Right atrium auricular region (tissue), 2 donors: ENCODE results near the gene MTCL3.

Source experiments
- DNase-seq: peaks from one replicate; pipeline ENCODE4 v3.0.0-alpha.2; 2019; ENCODE audit warnings: low spot score
- H3K27ac ChIP-seq, 2 donors: fragments of 200-600 bp; sonication (generic); 1 replicate in 1 of 2; 2 replicates in 1 of 2; pipeline ENCODE4 v1.5.1; 2016 to 2019
- H3K27me3 ChIP-seq, 2 donors: fragments of 200-600 bp; sonication (generic); one replicate each; pipeline versions ENCODE4 v1.5.1 to v1.6.0; 2017 to 2019
- H3K36me3 ChIP-seq: fragments of 200-600 bp; sonication (generic); one replicate; pipeline ENCODE4 v1.5.1; 2016
- H3K4me1 ChIP-seq, 2 donors: fragments of 200-600 bp; sonication (generic); one replicate each; pipeline versions ENCODE4 v1.5.1 to v1.6.0; 2017 to 2019
- H3K4me3 ChIP-seq, 2 donors: fragments of 200-600 bp; sonication (generic); 1 replicate in 1 of 2; 2 replicates in 1 of 2; pipeline ENCODE4 v1.5.1; 2017 to 2019; ENCODE audit warnings: mild to moderate bottlenecking in 1 of 2, moderate library complexity in 1 of 2
- H3K9me3 ChIP-seq, 2 donors: fragments of 200-600 bp; sonication (generic); one replicate each; pipeline ENCODE4 v1.5.1; 2019
- CTCF ChIP-seq, 2 donors: fragments of 200-600 bp; sonication (generic); IDR thresholded peaks; one replicate each; pipeline ENCODE4 v1.5.1; 2019; ENCODE audit warnings: antibody characterized with exemption in 2 of 2

The MTCL3 gene

GRCh38 chr6:127518710-127519468 lies at the start of gene MTCL3:
Gene MTCL3 (minus strand): TSS chr6:127519335.
- H3K27ac ChIP-seq: no peak within 1 kb of the TSS
- DNase-seq: no peak
- no peak for TF ChIP-seq CTCF (IDR thresholded peaks at IDR 0.05)
- H3K4me3 ChIP-seq: no peak within 1 kb of the TSS
- H3K4me1 ChIP-seq: peaks cover 0 to 27% of the 10 kb centered on the region in 2 donors
- H3K27me3 ChIP-seq: peaks cover 8 to 10% of the 10 kb centered on the region in 2 donors
- no peaks in the 10 kb centered on the region for H3K9me3 ChIP-seq
- H3K36me3 ChIP-seq: no peaks in the 10 kb centered on the region

- H3K4me3 ChIP-seq: no peak overlapping the region
- no peak for TF ChIP-seq CTCF (IDR thresholded peaks at IDR 0.05)
- no peak overlapping the region for H3K27ac ChIP-seq
- no peaks in the 10 kb centered on the region for H3K36me3 ChIP-seq
- no peak for DNase-seq
- no peaks in the 10 kb centered on the region for H3K4me1 ChIP-seq
- H3K27me3 ChIP-seq: no peaks in the 10 kb centered on the region
- no peaks in the 10 kb centered on the region for H3K9me3 ChIP-seq
Measured at GRCh38 chr6:127567476-127567875, 48.3 kb upstream of the MTCL3 start.

GRCh38 chr6:127566651-127567050 lies 47.5 kb upstream of the MTCL3 start:
- H3K36me3 ChIP-seq: no peaks in the 10 kb centered on the region
- TF ChIP-seq CTCF (IDR thresholded peaks at IDR 0.05): no peak
- no peaks in the 10 kb centered on the region for H3K9me3 ChIP-seq
- H3K4me1 ChIP-seq: no peaks in the 10 kb centered on the region
- no peaks in the 10 kb centered on the region for H3K27me3 ChIP-seq
- H3K27ac ChIP-seq: no peak overlapping the region
- H3K4me3 ChIP-seq: no peak overlapping the region
- DNase-seq: no peak

- no peak for DNase-seq
- H3K9me3 ChIP-seq: no peaks in the 10 kb centered on the region
Measured at GRCh38 chr6:127566119-127566518, 47.0 kb upstream of the MTCL3 start.

GRCh38 chr6:127564761-127565160 lies 45.6 kb upstream of the MTCL3 start:
- H3K4me1 ChIP-seq: no peaks in the 10 kb centered on the region
- H3K36me3 ChIP-seq: no peaks in the 10 kb centered on the region
- H3K9me3 ChIP-seq: no peaks in the 10 kb centered on the region
- TF ChIP-seq CTCF (IDR thresholded peaks at IDR 0.05): no peak
- no peak overlapping the region for H3K27ac ChIP-seq
- no peak for DNase-seq
- H3K4me3 ChIP-seq: no peak overlapping the region
- H3K27me3 ChIP-seq: no peaks in the 10 kb centered on the region

More at GRCh38 chr6:127566119-127566518, 47.0 kb upstream of the MTCL3 start:
- no peak overlapping the region for H3K4me3 ChIP-seq
- no peaks in the 10 kb centered on the region for H3K27me3 ChIP-seq
- no peak for TF ChIP-seq CTCF (IDR thresholded peaks at IDR 0.05)
- H3K36me3 ChIP-seq: no peaks in the 10 kb centered on the region
- no peak overlapping the region for H3K27ac ChIP-seq
- no peaks in the 10 kb centered on the region for H3K4me1 ChIP-seq

GRCh38 chr6:127561660-127562059 lies 42.5 kb upstream of the MTCL3 start:
- no peaks in the 10 kb centered on the region for H3K27me3 ChIP-seq
- no peaks in the 10 kb centered on the region for H3K36me3 ChIP-seq
- TF ChIP-seq CTCF (IDR thresholded peaks at IDR 0.05): no peak
- no peaks in the 10 kb centered on the region for H3K9me3 ChIP-seq
- no peak overlapping the region for H3K4me3 ChIP-seq
- H3K4me1 ChIP-seq: no peaks in the 10 kb centered on the region
- H3K27ac ChIP-seq: no peak overlapping the region
- DNase-seq: no peak
